ENCODE data around the gene SPAG9. TPM values are rescaled to one million over a fixed set of nuclear protein-coding genes. Genes with fewer than 3 reads are reported as not detected.

Gene SPAG9
- total RNA-seq, result 121 and 126 TPM in 2 replicates

GRCh38 chr17:51120739-51121619 lies at the start of gene SPAG9:
TSS of gene SPAG9 (minus strand) at chr17:51120868. CDS start at chr17:51120656, 212 bp downstream.

GRCh38 chr17:51166198-51166986 lies 45.7 kb upstream of the SPAG9 start, which contains the start of gene NME2:
TSS of gene NME2 (plus strand) at chr17:51166411. CDS start at chr17:51166831, 420 bp downstream.

GRCh38 chr17:51153210-51154072 lies 32.8 kb upstream of the SPAG9 start, which contains the start of gene NME1:
TSS of gene NME1 (plus strand) at chr17:51153559. CDS start at chr17:51155655, 2,096 bp downstream.

Other genes with a start within 250 kb of the SPAG9 start
- gene NME1, start 32.7 kb upstream of the SPAG9 start, total RNA-seq, result 48.5 and 109 TPM in 2 replicates
- 841 and 1,030 TPM in 2 replicates for gene NME2, start 45.5 kb upstream of the SPAG9 start, total RNA-seq
- gene MBTD1, start 139.2 kb upstream of the SPAG9 start, total RNA-seq, result 10.9 and 14.9 TPM in 2 replicates
- 25.7 and 42.4 TPM in 2 replicates for gene UTP18, start 139.7 kb upstream of the SPAG9 start, total RNA-seq